A172 (cell line): ENCODE measurements around the gene MTOR. TPM values are rescaled to one million over a fixed set of nuclear protein-coding genes. Genes with fewer than 3 reads are reported as not detected.
"Not testable (repeated sequence)": the region's sequence is repeated elsewhere in the genome, so short reads cannot be mapped to it uniquely, and the experiment has no call there.

Source experiments
- DNase-seq: peaks from one replicate; pipeline ENCODE4 v3.0.0-alpha.2; 2015; ENCODE audit warnings: low spot score
- total RNA-seq: library from RNA; depleted of rRNA; stranded (reverse); fragments of >200 nt; shearing (Covaris generic); gene quantifications from 2 replicates; pipeline ENCODE4 v1.2.3, GENCODE V29; 2014

Gene MTOR
- total RNA-seq, 1 experiment from 2014 or later, result 27.7 TPM

DNA sequence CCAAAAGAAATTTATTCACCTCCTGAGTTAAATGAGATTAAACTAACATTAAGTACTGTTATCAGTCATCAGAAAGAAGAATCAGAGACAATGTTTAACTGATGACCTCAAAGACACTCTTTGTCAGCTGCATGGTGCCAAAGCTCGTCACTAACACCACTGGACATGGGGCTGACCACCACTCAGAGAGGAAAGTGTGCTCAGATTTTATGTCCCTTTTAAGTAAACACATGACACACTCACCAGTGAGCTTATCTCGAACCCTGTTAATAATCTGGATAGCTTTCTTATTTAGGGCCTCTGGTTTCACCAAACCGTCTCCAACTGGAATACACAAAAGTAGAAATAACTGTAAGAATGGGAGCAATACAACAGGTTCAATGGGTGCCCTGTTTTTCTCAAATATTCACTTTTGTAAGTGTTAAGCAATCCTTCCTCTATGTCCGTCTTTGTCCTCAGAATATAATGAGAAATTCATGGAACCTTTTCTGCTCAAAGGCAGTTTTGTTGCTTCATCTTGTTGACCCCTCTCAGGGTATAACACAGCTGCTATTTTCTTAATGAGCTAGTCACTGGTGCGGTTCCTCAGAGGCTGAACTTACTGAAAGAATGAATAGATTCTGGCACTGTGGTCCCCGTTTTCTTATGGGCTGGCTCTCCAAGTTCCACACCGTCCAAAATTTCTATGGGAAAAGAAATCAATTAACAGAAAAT is 153.1 kb downstream of the MTOR start:
- no peak for DNase-seq

DNA sequence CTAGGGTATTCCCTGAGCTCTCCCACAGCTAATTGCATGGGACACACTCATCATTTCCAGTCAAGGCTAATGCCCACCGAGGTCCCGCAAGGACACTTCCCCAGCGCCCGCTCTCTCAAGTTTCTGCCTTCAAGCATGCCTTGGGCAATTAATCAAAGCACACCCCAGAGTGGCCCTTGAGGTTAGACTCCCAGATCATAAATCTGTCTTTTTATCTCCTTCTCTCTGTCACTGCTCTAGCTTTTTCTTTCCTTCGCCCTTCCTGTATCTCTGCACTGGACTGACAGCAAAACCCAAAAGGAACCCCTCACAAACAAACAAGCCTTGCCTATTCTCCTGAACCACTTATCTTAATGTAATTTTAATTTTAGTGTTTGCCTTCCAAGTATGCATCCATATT is 154.8 kb downstream of the MTOR start:
- DNase-seq, result no peak

DNA sequence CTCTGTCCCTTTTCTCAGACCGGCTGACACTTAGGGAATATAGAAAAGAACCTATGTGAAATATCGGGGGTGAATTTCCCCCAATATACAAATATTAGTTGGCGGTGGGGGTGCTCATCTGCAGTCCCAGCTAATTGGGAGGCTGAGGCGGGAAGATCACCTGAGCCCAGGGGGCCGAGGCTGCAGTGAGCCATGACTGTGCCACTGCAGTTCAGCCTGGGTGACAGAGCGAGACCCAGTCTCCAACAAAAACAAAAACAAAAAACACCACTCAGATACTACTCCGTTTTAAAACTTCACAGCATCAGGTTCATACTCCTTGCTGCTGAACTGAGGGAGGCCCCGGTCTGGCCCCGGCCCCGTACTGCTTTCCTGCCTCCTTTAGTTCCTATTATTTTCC is 156.8 kb downstream of the MTOR start:
- DNase-seq, result no peak

DNA sequence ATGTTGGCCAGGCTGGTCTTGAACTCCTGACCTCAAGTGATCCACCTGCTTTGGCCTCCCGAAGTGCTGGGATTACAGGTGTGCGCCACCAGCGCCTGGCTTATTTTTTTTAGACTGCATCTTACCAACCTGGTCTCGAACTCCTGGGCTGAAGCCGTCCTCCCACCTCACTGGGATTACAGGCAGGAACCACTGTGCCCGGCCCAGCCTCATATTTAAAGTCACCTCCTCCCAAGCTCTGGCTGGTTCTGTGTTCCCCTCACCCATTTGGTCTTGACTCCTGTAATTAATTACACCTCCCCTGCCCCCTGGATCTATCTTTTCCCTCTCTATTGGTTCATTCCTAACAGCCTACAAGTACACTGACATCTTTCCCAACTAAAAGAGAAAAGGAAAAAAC is 161.0 kb downstream of the MTOR start:
- DNase-seq, result no peak

DNA sequence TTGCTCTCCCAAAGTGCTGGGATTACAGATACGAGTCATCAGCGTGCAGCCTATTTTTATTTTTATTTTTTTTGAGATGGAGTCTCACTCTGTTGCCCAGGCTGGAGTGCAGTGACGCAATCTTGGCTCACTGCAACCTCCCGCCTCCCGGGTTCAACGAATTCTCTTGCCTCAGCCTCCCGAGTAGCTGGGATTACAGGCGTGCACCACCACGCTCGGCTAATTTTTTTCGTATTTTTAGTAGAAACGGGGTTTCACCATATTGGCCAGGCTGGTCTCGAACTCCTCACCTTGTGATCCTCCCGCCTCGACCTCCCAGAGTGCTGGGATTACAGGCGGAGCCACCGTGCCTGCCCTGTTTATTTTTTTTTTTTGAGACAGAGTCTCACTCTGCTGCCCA is 161.5 kb downstream of the MTOR start:
- DNase-seq, result not testable (repeated sequence)

DNA sequence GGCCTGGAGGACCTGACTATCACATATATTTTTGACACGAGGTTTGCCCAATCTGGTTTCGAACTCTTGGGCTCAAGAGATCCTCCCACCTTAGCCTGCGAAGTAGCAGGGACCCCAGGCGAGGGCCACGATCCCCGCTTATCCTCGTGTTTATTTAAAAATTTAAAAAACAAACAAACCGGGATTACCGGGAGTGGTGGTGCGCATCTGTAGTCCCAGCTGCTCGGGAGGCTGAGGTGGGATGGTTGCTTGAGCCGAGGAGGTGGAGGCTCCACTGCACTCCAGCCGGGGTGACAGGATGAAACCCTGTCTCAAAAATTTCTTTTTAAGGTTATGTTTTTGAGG is 162.2 kb downstream of the MTOR start:
- DNase-seq, result no peak

DNA sequence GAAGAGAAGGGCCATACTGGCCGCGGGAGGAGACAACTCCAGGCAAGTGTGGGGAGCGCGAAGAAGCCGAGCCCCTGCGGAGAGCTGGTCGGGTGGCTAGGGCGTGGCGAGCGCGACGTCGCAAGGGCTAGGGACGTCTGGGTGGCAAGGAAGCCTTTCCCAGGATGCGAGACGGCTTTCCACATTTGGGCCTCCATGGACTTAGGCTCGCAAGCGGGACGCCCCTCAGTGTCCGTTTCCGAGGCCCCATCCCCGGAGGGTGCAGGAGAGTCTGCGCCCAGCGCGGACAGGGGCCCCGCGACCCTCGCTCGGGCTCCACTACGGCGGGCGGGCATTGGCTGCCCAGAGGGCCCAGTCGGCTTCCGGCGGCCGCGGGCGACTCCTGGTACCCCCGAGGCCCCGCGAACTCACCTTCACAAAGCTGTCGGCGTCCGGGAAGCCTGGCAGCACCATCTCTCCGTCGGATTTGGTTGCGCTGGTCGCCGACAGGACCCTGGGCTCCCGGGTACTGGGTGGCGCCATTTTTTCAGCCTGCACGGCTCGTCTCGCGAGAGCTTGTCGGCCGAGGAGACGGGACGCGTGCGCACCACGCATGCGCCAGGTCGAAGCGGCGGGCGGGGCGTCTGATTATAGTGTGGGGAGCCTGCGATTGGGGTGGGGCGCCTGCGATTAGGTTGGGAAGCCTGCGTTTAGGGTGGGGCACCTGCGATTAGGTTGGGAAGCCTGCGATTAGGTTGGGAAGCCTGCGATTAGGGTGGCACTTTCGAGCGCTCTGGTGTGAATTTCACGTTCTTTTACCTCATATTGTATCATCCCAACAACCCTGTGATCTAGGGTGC is 162.8 kb downstream of the MTOR start, which contains the start of gene EXOSC10:
Gene EXOSC10, minus strand, starts transcription at position 560 of the 839 bp plus-strand sequence. Its CDS starts 38 bp downstream, at position 522.
- peak; percentile 71 for DNase-seq

DNA sequence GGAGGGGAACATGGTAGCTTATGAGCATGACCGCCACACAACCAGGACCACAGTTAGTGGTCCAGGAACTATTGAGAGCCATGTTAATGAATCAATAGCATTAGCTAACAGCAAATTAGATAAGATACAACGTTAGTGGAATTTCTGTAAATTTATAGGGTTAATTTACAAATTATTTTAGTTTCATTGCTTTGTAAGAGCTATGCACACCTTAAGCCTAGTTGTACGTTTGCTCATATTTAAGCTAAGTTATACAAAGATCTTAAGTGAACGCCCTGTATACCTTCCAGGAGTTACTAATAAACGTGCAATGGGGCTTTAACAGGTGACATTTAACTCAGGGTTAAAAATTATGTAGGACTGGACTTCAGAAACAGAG is 163.4 kb downstream of the MTOR start:
- no peak for DNase-seq

DNA sequence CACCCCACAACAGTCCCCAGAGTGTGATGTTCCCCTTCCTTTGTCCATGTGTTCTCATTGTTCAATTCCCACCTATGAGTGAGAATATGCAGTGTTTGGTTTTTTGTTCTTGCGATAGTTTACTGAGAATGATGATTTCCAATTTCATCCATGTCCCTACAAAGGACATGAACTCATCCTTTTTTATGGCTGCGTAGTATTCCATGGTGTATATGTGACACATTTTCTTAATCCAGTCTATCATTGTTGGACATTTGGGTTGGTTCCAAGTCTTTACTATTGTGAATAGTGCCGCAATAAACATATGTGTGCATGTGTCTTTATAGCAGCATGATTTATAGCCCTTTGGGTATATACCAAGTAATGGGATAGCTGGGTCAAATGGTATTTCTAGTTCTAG is 178.6 kb downstream of the MTOR start:
- not testable (repeated sequence) for DNase-seq

DNA sequence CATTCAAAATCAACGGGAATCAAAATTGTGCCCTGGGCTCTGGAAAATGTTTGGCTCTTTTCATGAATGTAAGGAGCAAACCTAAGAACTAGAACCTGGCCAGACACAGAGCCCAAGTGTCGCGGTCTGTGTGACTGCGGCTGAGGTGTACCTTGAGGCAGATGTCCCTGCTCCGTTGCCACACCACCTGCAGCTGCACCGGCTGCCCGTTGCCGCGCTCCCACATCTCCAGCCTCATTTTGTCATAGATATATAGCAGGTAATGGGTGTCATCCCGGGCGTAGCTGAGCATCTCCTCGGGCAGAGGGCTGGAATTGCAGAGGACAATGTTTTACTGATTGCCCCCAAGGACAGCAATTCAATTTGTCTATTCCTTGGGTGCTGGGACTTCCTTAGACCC is 181.4 kb downstream of the MTOR start:
- no peak for DNase-seq

DNA sequence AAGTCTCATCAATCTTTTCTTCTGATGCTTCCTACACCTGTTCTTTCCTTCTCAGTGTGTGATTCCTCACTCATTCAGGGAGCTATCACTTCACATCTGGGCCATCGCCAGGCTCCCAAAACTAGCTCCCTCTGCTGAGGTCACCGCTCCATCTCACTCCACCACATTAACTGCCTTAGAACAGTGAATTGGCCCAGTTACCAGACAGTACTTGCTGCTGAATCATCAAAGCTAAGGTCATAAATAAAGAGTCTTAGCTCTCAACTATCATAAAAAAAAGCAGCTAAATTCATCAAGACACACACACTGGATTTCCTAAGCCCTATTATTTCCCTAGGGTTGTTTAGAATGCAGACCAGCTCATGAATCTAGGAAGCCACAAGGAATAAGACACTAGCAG is 183.7 kb downstream of the MTOR start:
- peak; percentile 51 for DNase-seq

DNA sequence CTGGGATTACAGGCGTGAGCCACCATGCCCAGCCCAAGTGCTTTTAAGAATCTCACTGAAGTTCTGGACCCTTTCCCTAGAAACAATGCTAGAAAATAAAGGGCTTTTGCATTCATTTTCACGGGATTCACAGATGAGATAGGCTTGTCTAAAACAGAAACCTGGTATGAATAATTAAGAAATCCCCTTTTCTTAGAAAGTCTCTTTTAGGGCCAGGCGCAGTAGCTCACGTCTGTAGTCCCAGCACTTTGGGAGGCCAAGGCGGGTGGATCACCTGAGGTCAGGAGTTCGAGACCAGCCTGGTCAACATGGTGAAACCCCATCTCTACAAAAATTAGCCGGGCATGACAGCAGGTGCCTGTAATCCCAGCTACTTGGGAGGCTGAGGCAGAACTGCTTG is 189.0 kb downstream of the MTOR start:
- not testable (repeated sequence) for DNase-seq

DNA sequence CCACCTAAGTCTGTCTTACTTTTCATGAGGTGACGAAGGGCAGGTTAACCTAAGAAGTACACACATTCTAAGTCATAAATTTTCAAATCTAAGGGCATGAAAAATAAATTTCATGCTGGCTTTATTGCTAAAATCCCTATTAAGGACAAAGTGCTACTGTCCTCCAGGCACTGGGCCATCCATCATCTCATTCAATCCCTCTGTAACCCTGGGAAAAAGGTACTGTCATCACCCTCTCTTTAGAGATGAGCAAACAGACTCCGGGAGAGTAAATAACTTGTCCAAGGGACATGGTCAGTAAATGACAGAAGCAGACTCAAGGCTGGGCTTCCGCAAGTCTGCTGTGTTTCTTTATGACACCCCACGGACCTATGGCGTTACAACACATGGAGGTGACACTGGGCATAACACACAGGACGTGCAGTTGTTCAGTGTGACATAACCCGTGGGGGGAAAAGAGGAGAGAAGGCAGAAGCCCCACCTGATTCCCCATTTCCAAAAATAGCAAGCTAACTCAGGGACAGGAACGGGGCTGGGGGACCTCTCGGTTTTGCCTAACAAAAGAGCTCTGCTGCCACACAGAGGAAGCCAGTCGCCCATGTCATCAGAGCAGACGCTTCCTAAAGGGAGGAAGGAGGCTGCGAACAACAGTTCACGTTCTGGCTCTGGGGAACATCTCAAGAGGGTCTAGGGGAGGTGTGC is 190.0 kb downstream of the MTOR start:
- DNase-seq, result no peak

DNA sequence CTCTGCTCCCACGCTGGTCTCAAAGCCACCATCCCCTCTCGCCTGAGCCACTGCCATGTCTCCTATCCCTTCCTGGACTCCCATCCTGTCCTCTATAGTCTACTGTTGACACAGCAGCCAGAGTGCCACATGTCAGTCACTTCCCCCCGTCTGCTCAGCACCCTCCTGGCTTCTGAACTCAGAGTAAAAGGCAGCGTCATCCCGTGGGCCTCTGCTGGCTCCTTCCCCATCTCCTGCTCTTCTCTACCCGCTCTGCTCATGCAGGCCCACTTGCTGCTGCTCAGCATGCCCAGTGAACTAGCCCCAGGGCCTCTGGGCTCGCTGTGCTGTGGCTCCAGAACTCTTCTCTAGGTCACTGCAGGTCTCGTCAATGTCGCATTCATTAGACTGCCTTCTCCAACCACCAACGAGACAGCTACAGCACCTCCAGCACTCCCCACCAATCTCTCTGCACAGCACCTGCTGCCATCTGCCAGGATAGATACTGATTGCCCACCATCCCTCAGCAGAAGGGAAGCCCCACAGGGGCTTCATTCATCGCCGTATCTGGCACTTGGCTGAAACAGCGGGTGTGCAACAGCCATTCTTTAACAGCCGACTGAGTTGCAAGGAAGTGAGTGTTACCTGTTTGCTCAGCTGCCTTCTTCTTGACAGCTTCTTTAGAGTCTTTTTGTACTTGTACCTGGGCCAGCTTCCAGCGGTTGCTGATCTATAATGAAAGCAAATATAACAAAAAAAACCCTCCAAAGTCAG is 190.7 kb downstream of the MTOR start:
- DNase-seq, result no peak

DNA sequence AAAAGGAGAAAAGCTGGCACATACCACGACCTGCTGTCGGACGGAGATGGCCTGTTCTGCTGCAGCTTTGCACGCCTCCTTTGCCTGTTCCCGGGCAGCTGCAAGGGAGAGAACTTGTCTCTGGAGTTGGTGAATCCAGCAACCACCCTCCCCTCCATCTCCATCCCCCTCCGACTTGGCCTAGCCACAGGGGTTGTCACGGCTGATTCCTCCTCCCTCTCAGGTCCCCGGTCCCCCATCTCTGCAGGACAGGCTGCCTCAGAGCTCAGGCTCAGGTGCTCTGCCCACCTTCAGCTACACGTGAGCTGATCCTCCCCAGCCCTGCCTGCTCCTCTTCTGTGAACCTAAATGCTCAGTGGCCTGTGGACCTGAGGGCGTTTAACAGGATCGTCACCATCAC is 191.5 kb downstream of the MTOR start:
- DNase-seq, result no peak

DNA sequence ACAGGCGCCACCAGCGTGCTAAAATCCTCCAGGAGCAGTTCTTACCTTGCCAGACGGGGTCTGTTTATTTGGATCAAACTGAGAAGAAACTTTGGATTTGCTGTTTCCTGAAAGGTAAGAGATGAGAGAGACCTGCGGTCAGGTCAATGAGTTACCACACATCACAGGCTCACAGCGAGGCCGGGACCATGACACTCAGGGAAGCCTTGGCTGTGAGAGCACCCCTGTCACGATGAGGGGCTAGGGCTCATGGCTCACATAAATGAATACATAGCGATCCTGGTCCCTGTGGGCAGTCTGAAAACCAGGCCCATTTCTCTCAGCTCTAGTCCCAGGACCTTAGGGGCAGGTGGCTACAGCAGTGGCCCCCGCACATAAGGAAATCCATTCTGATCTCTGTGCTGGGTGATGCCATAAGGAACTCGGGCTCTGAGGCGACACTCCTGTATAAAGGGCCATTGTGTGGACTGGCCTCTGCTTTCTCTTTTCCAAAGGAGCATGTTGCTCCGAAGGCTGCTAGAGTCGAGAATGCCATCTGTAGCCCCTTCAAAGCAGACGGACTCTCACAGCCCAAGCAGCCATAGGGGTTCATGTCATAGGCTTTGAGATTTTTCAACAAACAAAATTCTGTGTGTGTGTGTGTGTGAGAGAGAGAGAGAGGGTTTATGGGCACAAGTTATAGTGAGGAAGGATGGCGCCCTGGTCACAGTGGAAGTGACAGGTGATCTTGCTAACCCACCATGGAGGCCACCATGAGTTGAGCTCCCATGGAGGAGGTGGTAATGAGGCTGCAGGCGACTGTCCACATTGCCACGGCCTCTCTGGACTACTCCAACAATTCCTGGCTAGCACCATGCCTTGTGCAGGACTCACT is 193.5 kb downstream of the MTOR start:
- no peak for DNase-seq

DNA sequence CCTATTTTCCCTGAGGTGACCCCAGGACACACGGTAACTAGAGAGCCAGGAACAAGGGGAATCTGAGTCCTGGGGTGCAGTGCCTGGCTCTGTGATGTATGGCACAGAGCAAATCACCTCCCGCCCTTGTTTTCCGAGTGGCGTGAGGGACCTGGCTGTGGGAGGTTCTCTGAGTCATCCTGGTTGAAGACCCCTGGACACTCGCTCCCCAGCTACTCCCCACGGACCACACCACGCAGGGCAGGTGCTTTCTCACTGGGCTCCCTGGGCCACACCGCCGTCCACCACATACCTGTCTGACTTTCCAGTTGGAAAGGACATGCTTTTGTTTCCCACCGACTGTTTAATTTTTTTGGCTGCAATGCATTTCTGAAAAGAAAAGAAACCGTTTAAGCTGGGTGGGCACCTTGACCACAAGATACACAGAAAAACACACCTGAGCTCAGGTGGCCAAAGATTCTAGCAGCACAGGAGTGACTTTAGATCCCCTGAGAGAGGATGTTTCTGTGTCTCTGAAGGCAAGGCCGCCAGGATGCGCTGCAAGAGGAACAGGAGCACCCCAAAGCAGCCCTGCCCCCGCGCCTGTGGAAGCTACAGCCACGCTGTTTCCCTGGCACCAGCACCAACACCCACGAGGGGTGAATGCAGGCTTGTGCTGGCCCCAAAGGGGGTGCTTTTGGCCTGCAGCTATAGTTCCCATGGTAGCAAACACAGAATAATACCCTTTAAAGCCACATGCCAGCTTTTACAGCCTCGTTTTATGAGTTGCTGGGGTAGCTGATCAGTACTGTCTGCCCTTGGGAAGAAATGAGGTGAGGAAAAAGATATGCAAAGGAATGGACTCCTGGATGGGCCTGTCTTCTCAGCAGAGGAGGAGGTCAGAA is 194.4 kb downstream of the MTOR start:
- DNase-seq, result no peak

DNA sequence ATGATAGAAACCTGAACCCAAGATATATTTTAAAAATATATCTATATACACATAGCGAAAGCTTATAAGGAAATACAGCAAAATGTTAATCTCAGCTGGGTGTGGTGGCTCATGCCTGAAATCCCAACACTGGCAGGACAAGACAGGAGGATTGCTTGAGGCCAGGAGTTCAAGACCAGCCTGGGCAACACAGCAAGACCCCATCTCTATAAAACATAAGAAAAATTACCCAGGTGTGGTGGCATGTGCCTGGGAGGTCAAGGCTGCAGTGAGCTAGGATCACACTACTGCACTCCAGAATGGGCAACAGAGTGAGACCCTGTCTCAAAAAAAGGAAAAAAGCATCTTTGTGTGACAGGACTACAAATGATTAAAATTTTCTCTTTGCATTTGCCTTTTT is 196.6 kb downstream of the MTOR start:
- DNase-seq, result no peak

DNA sequence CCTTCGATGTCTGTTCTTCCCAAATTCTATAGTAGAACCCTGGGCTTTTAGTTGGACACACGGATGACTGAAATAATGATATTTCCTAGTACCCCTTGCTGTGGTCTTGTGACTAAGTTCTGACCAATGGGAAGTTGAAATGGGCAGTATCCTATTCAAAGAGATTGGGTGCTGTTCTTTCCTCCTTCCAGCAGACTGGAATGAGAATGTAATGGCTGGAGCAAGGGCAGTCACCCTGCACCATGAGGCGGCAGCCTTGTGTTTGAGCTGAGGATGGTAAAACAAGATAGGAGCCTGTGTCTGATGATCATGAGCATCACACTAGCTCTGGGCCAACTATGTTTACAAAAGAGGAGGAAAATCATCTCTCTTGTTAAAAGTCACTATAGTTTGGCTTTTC is 197.4 kb downstream of the MTOR start:
- DNase-seq, result no peak
